GM12801 (cell line): ENCODE results near the gene APOB.

Experiments used
- TF ChIP-seq, protein P1 (sequence below): IDR thresholded peaks from one replicate; pipeline ENCODE4 v1.5.1; 2011; ENCODE audit warnings: control low read depth; ENCODE audit not compliant: insufficient read length; ENCODE audit errors: extremely low read depth

The APOB gene, protein sequence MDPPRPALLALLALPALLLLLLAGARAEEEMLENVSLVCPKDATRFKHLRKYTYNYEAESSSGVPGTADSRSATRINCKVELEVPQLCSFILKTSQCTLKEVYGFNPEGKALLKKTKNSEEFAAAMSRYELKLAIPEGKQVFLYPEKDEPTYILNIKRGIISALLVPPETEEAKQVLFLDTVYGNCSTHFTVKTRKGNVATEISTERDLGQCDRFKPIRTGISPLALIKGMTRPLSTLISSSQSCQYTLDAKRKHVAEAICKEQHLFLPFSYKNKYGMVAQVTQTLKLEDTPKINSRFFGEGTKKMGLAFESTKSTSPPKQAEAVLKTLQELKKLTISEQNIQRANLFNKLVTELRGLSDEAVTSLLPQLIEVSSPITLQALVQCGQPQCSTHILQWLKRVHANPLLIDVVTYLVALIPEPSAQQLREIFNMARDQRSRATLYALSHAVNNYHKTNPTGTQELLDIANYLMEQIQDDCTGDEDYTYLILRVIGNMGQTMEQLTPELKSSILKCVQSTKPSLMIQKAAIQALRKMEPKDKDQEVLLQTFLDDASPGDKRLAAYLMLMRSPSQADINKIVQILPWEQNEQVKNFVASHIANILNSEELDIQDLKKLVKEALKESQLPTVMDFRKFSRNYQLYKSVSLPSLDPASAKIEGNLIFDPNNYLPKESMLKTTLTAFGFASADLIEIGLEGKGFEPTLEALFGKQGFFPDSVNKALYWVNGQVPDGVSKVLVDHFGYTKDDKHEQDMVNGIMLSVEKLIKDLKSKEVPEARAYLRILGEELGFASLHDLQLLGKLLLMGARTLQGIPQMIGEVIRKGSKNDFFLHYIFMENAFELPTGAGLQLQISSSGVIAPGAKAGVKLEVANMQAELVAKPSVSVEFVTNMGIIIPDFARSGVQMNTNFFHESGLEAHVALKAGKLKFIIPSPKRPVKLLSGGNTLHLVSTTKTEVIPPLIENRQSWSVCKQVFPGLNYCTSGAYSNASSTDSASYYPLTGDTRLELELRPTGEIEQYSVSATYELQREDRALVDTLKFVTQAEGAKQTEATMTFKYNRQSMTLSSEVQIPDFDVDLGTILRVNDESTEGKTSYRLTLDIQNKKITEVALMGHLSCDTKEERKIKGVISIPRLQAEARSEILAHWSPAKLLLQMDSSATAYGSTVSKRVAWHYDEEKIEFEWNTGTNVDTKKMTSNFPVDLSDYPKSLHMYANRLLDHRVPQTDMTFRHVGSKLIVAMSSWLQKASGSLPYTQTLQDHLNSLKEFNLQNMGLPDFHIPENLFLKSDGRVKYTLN (N-terminal part only)

DNA sequence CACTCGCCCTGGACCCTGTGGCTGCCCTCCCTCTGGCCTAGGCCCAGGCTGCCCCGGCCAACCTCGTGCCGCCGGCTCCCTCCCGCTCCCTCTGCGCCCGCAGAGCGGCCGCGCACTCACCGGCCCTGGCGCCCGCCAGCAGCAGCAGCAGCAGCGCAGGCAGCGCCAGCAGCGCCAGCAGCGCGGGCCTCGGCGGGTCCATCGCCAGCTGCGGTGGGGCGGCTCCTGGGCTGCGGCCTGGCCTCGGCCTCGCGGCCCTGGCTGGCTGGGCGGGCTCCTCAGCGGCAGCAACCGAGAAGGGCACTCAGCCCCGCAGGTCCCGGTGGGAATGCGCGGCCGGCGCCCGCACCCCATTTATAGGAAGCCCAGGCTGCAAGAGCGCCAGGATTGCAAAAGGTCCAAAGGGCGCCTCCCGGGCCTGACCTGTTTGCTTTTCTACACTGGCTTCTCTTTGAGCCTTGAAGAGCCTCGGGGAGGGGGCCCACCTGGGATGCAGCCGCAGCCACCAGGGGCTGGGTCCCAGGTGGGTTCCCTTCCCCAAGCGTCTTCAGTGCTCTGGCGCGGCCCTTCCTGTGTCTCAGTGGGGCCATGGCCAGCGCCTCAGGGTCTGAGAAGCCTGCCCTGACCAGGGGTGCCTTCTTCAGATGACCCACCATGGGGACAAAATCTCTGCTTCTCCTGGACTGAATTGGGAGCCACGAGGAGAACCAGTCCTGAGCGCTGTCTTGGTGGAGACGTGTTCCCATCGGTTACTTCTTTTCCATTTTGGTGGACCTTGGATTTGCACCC is at the start of gene APOB:
APOB (minus strand) TSS at position 330 of the 789 bp plus-strand sequence; CDS start at position 202, 128 bp downstream.
- TF ChIP-seq, protein P1, sequence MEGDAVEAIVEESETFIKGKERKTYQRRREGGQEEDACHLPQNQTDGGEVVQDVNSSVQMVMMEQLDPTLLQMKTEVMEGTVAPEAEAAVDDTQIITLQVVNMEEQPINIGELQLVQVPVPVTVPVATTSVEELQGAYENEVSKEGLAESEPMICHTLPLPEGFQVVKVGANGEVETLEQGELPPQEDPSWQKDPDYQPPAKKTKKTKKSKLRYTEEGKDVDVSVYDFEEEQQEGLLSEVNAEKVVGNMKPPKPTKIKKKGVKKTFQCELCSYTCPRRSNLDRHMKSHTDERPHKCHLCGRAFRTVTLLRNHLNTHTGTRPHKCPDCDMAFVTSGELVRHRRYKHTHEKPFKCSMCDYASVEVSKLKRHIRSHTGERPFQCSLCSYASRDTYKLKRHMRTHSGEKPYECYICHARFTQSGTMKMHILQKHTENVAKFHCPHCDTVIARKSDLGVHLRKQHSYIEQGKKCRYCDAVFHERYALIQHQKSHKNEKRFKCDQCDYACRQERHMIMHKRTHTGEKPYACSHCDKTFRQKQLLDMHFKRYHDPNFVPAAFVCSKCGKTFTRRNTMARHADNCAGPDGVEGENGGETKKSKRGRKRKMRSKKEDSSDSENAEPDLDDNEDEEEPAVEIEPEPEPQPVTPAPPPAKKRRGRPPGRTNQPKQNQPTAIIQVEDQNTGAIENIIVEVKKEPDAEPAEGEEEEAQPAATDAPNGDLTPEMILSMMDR: no peak

DNA sequence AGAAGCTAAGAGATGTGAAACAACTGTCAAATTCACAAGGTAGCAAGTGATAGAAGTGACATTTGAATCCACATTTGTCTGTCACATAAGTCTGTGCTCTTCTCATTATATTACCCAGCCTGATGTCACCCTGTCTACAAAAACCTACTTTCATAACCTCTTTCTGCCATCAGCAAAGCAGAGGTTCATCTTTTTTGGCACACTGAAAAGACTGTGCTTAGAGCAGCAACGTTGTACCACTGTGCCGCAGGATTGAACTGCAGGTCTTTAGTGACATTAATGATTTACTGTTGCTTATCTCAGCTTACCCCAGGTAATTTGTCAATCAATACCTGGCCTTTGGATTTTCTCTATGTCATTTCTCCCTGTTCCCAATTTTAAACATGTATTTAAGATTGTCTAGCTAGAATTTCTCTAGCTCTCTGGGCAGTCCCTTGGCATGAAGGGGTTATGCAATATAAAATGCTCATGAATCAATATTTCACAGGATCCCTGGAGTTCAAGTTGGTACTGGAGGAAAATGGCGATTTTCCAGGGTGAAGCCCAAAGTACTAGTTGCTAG is 48.5 kb upstream of the APOB start:
- TF ChIP-seq, protein P1: no peak

DNA sequence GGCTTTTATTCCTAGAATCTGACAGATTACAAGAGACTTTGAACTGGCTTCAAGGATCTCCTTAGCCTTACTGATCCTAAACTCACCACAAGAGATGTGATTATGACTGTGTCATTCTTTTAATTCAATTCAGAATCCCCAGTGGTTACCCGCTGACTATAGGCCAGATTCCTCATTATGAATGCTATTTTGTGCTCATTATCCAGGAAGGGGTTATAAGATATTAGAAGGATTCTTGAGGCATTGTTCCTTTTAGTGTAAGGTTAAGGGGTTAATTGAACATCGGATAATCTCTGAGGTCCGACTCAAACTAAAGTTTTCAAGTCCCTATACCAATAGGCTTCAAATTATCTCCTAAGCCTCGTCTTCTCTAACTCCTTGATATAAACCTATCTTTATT is 40.5 kb upstream of the APOB start:
- TF ChIP-seq, protein P1: no peak

DNA sequence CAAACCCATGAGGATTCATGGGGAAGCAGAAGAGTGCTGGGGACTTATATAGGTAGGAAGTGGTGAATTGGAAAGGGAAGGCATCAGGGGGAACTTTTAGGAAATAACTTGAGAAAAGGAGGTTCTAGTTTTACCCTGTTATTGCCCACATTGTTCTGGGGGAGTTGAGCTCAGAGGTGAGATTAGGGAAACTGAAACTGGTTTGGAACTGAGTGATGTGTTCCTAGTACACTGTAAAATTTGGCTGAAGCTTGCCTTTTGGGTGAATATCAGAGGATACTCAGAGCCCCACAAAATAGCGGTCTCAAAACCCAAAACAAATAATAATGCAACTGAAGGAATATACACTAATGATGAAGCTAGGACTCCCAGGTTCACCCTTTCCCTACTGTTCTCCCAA is 39.6 kb upstream of the APOB start:
- TF ChIP-seq, protein P1: no peak

DNA sequence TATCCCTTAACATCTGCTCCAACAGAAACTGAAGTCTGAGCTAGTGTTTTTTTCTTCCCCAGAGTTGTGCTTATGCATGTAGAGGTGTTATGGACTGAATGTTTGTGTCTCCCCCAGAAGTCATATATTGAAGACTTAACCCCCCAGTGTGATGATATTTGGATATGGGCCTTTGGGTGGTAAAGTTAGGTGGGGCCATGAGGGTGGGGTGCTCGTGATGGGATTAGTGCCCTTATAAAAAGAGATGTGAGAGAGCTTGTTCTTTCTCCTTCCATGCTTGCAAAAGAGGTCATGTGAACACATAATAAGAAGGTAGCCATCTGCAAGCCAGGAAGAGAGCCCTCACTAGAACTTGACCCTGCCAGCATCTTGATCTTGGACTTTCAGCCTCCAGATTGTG is 34.4 kb upstream of the APOB start:
- TF ChIP-seq, protein P1: no peak

DNA sequence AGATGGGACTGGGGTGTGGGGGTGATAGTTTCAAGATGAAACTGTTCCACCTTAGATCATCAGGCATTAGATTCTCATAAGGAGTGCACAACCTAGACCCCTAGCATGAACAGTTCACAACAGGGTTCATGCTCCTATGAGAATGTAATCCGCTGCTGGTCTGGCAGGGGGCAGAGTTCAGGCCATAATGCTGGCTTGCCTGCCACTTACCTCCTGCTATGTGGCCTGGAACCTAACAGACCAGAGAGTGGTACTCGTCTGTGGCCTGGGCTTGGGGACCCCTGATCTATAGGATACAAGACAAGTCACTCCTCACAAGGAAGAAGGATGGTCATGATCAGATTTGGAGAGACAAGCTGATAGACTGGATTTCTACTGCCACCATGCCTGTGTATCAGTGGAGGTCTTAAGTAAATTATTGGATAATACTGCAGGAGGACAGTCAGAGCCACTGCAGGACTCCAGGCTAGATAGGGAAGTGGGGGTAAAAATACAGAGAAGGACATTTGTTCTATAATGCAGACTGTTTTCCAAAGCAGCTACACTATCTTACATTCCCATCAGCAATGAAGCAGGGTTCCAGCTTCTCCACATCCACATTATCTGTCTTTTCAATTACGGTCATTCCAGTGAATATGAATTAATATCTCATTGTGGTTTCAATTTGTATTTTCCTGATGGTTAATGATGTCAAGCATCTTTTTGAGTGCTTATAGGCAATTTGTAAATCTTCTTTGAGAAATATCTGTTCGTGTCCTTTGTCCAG is 28.8 kb upstream of the APOB start:
- TF ChIP-seq, protein P1: no peak
